Stomach (tissue), 9 donors: ENCODE measurements around the gene C10orf105. TPM values are rescaled to one million over a fixed set of nuclear protein-coding genes. Genes with fewer than 3 reads are reported as not detected.

Experiments used
- DNase-seq, 2 donors: peaks; one replicate each; pipeline versions ENCODE4 v3.0.0 to v3.0.0-alpha.2; 2013 to 2019
- H3K27ac ChIP-seq, 5 donors: fragments of 200-600 bp in 4 of 5; sonication (generic) in 4 of 5; one replicate each; pipeline ENCODE4 v1.5.1; 2013 to 2019; ENCODE audit warnings: mild to moderate bottlenecking in 1 of 5, moderate library complexity in 1 of 5
- H3K27me3 ChIP-seq, 3 donors: fragments of 200-600 bp; sonication (generic); one replicate each; pipeline ENCODE4 v1.5.1; 2017 to 2019; ENCODE audit warnings: mixed run types in 1 of 3
- H3K36me3 ChIP-seq, 4 donors: fragments of 200-600 bp; sonication (generic); 1 replicate in 3 of 4; 2 replicates in 1 of 4; pipeline ENCODE4 v1.5.1; 2016 to 2019
- H3K4me1 ChIP-seq, 4 donors: fragments of 200-600 bp; sonication (generic); one replicate each; pipeline ENCODE4 v1.5.1; 2016 to 2019
- H3K4me3 ChIP-seq, 4 donors: fragments of 200-600 bp; sonication (generic) in 3 of 4; one replicate each; pipeline ENCODE4 v1.5.1; 2016 to 2019; ENCODE audit warnings: mild to moderate bottlenecking in 1 of 4
- H3K9me3 ChIP-seq, 4 donors: fragments of 200-600 bp; sonication (generic); one replicate each; pipeline ENCODE4 v1.5.1; 2016 to 2019
- CTCF ChIP-seq, 7 experiments: fragments of 450-650 bp in 4 of 7; fragments of 200-600 bp in 3 of 7; sonication (generic) in 3 of 7; IDR thresholded peaks; one replicate each; pipeline ENCODE4 v1.5.1; 2016 to 2019; ENCODE audit warnings: antibody characterized with exemption in 7 of 7, control low read depth in 2 of 7, mild to moderate bottlenecking in 1 of 7
- EP300 ChIP-seq: sonication (generic); formaldehyde crosslinking; IDR thresholded peaks from one replicate; pipeline ENCODE4 v1.6.1; 2017; ENCODE audit warnings: antibody characterized with exemption
- POLR2A ChIP-seq, 4 donors: fragments of 450-650 bp; IDR thresholded peaks; one replicate each; pipeline ENCODE4 v1.6.1; 2016; ENCODE audit warnings: antibody characterized with exemption in 4 of 4, control low read depth in 2 of 4, mild to moderate bottlenecking in 1 of 4, moderate library complexity in 1 of 4
- POLR2AphosphoS5 ChIP-seq, 3 donors: sonication (generic); formaldehyde crosslinking; IDR thresholded peaks; one replicate each; pipeline ENCODE4 v1.6.1; 2016; ENCODE audit warnings: antibody characterized with exemption in 3 of 3
- WGBS, 5 donors: extraction: QIAGEN DNeasy Blood & Tissue Kit in 3 of 5; methylation state at CpG; one replicate each; pipeline versions ENCODE4 v1.1.5 to v1.1.7; 2013 to 2018; 5-methylcytosine and 5-hydroxymethylcytosine counted together
- intact Hi-C: fragments of 100-400 bp; cut with DNase I; formaldehyde crosslinking; loops from one replicate; pipeline ENCODE4 v1.15.1; 2023; ENCODE audit warnings: low total_unique reads
- polyA plus RNA-seq, 3 donors: library from polyadenylated mRNA; stranded (reverse); fragments of 200-250 nt; gene quantifications; one replicate each; pipeline ENCODE4 v1.2.3, GENCODE V29; 2013
- total RNA-seq, 5 donors: library from RNA; depleted of rRNA; stranded (reverse); fragments of >200 nt; gene quantifications; one replicate each; pipeline versions ENCODE4 v1.1.0 to v1.2.3, GENCODE V29; 2014 to 2016
- donor health status: healthy with polysubstance abuse.
- donor health status: Bipolar disorder and iron deficiency.
- donor health status: healthy.

C10orf105 gene
- total and polyA plus RNA-seq, 8 donors = 0.03 TPM; not detected in 7

- H3K4me3 ChIP-seq = no peak overlapping the region
- 30 to 36% (median 32%) methylated on average over 7 to 9 of the region's 9 CpGs for whole genome bisulfite sequencing, 5 donors
- DNase-seq = peak in 1 of 2 donors; percentile 46
- no peaks in the 10 kb centered on the region for H3K36me3 ChIP-seq
- peak overlapping the region; percentile 5 to 92 (median 79) for H3K27ac ChIP-seq
- no peaks in the 10 kb centered on the region for H3K9me3 ChIP-seq
- intact Hi-C loops = no loop called here
- peaks cover 39 to 57% (median 46%) of the 10 kb centered on the region in 4 donors for H3K4me1 ChIP-seq
- H3K27me3 ChIP-seq = no peaks in the 10 kb centered on the region
- TF ChIP-seq POLR2A (IDR thresholded peaks at IDR 0.05) (no peak), CTCF (IDR thresholded peaks at IDR 0.05) (peak in 1 of 7 experiments; percentile 25), EP300 (no peak)
These were observed 6.5 kb upstream of the C10orf105 start for GRCh38 chr10:71725998-71726579.

- TF ChIP-seq POLR2A (IDR thresholded peaks at IDR 0.05) = no peak
- no peak for TF ChIP-seq EP300
- no peak for TF ChIP-seq CTCF (IDR thresholded peaks at IDR 0.05)
- TF ChIP-seq POLR2AphosphoS5 (IDR thresholded peaks at IDR 0.05) = no peak
- H3K4me1 ChIP-seq = peaks cover 39 to 48% (median 44%) of the 10 kb centered on the region in 4 donors
- intact Hi-C loops = no loop called here
- DNase-seq = no peak
- WGBS, 5 donors = 89 to 100% (median 93%) methylated on average over 3 to 14 of the region's 14 CpGs
- H3K27ac ChIP-seq = peak overlapping the region in 2 of 5 donors; percentile 79 to 92
- H3K9me3 ChIP-seq = no peaks in the 10 kb centered on the region
- H3K4me3 ChIP-seq = no peak overlapping the region
- no peaks in the 10 kb centered on the region for H3K36me3 ChIP-seq
- H3K27me3 ChIP-seq = no peaks in the 10 kb centered on the region
These were observed 5.7 kb upstream of the C10orf105 start for GRCh38 chr10:71725249-71725648.

- intact Hi-C loops = no loop called here
- H3K36me3 ChIP-seq = no peaks in the 10 kb centered on the region
- peaks cover 38 to 44% (median 41%) of the 10 kb centered on the region in 4 donors for H3K4me1 ChIP-seq
- TF ChIP-seq POLR2AphosphoS5 (IDR thresholded peaks at IDR 0.05) = no peak
- no peak for TF ChIP-seq POLR2A (IDR thresholded peaks at IDR 0.05)
- no peak for TF ChIP-seq EP300
- no peak for TF ChIP-seq CTCF (IDR thresholded peaks at IDR 0.05)
- H3K27me3 ChIP-seq = no peaks in the 10 kb centered on the region
- no peaks in the 10 kb centered on the region for H3K9me3 ChIP-seq
- no peak overlapping the region for H3K4me3 ChIP-seq
- DNase-seq = no peak
- H3K27ac ChIP-seq = no peak overlapping the region
- 90 to 100% (median 95%) methylated on average over 6 of the region's 6 CpGs for WGBS, 5 donors
These were observed 5.0 kb upstream of the C10orf105 start for GRCh38 chr10:71724539-71724938.

- no peak for DNase-seq
- H3K4me3 ChIP-seq = no peak overlapping the region
- TF ChIP-seq POLR2AphosphoS5 (IDR thresholded peaks at IDR 0.05) = no peak
- no peak for TF ChIP-seq POLR2A (IDR thresholded peaks at IDR 0.05)
- no peak for TF ChIP-seq CTCF (IDR thresholded peaks at IDR 0.05)
- TF ChIP-seq EP300 = no peak
- 91 to 95% (median 92%) methylated on average over 11 of the region's 11 CpGs for WGBS, 5 donors
- H3K27me3 ChIP-seq = no peaks in the 10 kb centered on the region
- intact Hi-C loops = no loop called here
- H3K27ac ChIP-seq = no peak overlapping the region
- H3K9me3 ChIP-seq = no peaks in the 10 kb centered on the region
- H3K4me1 ChIP-seq = peaks cover 26 to 36% (median 32%) of the 10 kb centered on the region in 4 donors
- no peaks in the 10 kb centered on the region for H3K36me3 ChIP-seq
These were observed 3.7 kb upstream of the C10orf105 start for GRCh38 chr10:71723311-71723710.
